Measurements from ENCODE around the gene ADK.
A peak's percentile ranks its signal among the peaks of the same experiment; 100 is the strongest.
"Not testable (repeated sequence)": the region's sequence is repeated elsewhere in the genome, so short reads cannot be mapped to it uniquely, and the experiment has no call there.

The ADK gene

DNA sequence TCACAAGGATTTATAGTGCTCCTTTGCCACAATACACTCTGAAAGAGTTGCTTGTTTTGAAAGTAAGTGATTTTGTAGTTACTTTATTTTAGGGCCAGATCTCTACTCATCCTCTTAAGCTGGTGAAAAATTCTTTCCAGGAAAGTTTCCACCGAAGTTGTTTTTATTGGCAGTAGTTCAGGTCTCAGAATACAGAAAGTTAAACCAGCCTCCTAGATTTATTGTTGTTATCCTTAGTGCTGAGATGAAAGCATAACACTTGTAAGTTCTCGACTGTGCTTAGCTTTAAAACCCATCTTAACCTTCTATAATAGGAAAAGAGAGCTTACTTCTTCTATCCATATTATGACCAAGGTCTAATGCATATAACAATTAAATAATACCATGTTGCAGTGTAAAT, 5.9 kb upstream of the ADK start:
- DNase-seq (ENCODE audit: low read depth): peak; percentile 90

DNA sequence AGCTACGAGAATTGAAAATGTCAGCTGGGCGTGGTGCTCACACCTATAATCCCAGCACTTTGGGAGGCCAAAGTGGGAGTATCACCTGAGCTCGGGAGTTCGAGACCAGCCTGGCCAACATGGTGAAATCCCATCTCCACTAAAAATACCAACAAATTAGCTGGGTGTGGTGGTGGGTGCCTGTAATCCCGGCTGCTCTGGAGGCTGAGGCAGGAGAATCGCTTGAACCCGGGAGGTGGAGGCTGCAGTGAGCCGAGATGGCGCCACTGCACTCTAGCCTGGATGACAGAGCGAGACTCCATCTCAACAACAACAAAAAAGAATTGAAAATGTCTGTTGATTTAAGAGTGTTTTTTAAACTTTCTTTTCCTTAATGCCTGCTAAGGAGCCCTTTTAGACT, 4.0 kb upstream of the ADK start:
- DNase-seq (ENCODE audit: low read depth): not testable (repeated sequence)

GRCh38 chr10:74150204-74150989, 624 bp upstream of the ADK start, which contains the start of gene AP3M1:
AP3M1 (minus strand) TSS chr10:74150828; CDS start chr10:74138379, 12,449 bp downstream.
- no peak for DNase-seq (ENCODE audit: low read depth)

GRCh38 chr10:74151879-74152722, 1.1 kb downstream of the ADK start:
- no peak for DNase-seq (ENCODE audit: low read depth)

DNA sequence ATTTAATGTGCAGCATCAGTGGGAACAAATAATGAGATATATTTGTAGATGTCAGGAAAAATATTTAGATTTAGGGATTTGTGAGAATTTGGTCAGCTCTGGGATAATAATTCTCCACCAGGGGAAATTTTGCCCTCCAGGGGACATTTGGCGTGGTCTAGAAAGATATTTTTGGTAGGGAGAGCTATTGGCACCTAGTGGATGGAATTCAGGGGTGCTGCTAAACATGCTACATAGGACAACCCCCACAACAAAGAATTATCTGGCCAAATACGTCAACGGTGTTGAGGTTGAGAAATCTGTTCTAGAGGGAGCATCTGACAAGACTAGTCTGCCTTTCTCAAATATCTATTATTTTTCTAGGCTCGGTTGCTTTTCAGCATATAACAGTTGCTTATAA, 2.1 kb downstream of the ADK start:
- peak; percentile 70 for DNase-seq (ENCODE audit: low read depth)

GRCh38 chr10:74153676-74154075, 2.7 kb downstream of the ADK start:
- no peak for DNase-seq (ENCODE audit: low read depth)

DNA sequence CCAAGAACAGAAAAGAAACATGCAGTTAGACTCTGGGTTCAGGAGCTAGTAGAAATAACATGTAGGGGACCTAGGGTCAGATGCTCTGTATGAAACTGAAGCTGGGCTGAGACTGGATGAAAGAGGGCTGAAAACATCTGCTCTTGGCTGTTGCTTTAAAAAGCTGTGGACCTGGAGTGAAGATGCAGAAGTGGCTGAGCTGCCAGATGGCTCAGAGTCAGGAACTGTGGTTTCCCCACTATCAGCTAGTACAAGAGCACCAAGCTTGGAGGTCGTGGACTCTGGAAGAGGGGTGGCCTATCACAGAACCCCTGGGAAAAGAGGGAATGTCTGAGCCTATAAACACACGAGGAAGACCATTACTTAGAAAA, 5.9 kb downstream of the ADK start:
- DNase-seq (ENCODE audit: low read depth): peak; percentile 22

GRCh38 chr10:74160013-74160412, 9.0 kb downstream of the ADK start:
- DNase-seq (ENCODE audit: low read depth): no peak

- DNase-seq (ENCODE audit: low read depth): peak; percentile 22
Measured at GRCh38 chr10:74163319-74164068, 12.5 kb downstream of the ADK start.

DNA sequence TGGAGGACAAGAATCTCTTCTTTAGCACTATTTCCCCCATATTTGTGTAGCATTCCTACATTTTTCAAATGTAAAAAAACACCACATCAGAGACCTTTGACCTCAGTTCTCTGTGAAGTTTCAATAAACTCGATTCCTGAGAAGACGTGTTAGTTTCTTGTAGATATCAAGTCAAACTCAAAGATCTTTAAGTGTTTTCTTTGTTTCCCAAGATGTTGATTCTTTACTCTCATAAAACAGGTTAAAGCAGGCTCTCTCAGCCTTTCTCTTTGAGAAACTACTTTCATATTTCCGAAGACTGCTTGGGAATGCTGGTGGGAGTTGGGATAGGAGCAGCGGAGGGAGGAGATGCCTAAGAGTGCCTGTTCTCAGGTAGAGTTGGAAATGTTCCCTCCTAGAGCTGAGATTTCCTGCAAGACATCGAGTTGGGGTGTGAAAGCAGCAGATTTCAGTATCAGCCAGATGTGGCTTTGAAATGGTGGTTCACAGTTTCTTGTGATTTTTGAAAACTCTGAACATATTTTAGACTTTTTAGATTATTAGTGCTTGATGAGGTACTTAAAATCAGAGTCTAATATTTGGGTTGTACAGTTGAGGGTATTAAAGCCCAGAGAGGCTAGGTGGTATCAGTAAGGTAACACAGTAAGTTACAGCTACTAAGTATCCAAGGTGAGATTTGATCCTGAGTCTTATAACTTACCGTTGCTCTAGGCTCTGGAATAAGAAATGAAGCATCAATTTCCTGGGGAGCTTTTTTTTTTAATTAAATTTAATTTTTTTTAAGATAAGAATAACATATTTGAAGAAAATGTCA, 13.9 kb downstream of the ADK start:
- DNase-seq (ENCODE audit: low read depth): peak; percentile 71

DNA sequence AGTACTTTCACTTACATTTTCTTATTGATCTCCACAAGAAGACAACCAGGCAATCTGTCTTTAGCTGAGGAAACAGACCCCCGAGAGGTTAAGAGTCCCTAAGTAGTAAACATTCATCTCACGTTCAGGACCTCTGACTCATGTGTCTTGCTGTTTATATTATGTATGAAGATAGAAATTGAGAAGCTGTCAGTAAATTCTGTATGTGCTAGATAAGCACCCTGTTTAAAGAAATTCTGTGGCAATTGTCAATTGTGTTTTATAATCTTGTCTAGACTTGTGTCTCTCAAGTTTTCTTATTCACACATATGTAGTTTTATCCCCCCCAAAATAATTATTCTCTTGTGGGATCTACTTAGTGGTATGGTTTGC, 14.5 kb downstream of the ADK start:
- peak; percentile 45 for DNase-seq (ENCODE audit: low read depth)

GRCh38 chr10:74167443-74167842, 16.4 kb downstream of the ADK start:
- DNase-seq (ENCODE audit: low read depth): no peak

DNA sequence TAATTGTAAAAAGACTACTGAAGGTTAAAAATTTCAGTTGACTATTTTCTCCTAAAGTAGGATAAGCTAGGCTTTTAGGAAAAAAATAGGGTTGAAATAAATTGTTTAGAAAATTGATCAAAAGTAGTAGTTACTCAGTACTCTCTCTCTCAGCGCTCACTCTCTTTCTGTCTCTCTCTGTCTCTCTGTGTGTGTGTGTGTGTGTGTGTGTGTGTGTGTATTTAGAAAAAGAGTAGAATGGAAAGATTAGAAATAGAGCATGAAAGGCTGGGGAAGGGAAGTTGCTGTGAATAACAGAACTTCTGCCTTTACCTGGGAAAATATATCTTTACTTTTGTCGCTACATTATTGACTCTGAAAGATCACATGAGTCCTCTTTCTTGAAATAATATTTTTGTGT, 20.6 kb downstream of the ADK start:
- no peak for DNase-seq (ENCODE audit: low read depth)

DNA sequence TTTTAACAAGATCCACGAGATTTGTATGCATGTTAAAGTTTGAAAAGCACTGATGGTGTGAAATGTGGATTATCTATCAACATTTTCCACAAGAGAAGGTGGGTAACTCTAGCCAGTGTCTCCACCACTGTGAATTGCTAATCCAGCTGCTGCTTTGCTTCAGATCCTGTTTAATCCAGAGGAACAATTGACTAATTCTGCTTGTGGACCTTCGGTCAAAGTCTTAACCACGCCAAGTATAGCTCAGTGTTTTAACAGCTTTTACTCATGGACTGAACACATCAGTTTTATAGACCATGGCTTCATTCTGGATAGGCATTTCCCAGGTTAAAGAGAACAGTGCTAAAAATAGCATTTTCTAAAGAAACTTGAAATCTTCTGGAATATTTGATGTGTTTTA, 23.5 kb downstream of the ADK start:
- DNase-seq (ENCODE audit: low read depth): peak; percentile 22

GRCh38 chr10:74175510-74176379, 24.7 kb downstream of the ADK start:
- DNase-seq (ENCODE audit: low read depth): no peak

DNA sequence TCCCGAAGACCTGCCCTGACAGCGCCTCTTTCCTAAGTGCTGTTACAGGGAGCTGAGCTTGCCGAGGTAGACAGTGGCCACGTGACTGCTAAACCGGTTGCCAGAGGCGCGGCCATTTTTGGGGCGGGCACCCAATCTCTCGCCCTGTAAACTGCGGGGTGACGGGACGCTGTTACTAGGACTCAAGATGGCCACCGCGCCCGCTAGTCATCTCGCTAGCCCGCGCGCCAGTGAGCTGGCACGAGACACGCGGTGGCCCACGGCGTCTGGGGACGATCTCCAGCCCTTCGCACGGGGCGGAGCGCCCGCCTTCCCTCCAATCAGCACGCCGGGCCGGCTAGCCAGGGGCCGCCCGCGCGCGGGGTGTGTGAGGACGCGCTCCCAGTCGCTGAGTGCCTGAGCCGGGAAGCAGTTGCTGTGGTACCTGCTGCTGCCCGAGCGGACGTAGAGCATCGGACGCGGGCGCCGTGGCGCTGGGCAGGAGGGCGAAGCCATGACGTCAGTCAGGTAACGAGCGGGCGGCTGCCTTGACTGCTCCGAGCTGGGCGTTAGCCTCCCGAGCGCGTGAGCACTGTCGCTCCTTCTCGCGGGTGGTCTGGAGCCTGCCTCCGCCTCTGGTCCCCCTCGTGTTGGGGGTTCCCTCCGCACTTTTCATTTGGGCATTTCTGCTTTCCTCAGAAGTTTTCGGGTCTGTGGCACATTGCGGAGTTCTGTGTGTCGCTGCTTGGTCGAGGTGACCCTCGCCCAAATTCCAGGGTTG, 25.5 kb downstream of the ADK start:
- peak; percentile 98 for DNase-seq (ENCODE audit: low read depth)

DNA sequence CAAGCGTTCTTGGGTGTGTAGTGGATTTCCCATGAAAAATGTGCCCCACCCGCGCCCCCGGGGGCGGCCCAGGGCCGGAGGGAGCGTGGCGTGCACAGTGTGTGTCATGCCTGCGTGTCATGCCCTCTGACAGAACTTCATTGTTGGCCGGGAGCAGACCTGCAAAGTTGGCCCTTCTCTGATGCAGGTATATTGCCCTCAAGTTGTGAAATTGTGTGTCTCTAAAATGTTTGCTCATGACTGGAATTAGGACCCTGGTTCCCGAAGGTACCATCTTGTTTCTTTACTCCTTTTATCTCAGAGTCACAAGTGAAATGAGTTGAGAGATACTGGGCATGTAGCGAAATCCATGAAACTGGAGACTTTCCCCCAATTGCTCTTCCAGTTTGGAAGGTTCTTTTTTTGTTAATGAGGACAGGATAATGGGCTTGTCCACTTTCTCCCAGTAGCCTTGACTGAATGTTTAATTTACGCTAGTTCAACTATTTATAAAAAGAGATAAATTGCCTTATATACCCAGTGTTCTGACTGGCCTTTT, 26.2 kb downstream of the ADK start:
- peak; percentile 50 for DNase-seq (ENCODE audit: low read depth)

DNA sequence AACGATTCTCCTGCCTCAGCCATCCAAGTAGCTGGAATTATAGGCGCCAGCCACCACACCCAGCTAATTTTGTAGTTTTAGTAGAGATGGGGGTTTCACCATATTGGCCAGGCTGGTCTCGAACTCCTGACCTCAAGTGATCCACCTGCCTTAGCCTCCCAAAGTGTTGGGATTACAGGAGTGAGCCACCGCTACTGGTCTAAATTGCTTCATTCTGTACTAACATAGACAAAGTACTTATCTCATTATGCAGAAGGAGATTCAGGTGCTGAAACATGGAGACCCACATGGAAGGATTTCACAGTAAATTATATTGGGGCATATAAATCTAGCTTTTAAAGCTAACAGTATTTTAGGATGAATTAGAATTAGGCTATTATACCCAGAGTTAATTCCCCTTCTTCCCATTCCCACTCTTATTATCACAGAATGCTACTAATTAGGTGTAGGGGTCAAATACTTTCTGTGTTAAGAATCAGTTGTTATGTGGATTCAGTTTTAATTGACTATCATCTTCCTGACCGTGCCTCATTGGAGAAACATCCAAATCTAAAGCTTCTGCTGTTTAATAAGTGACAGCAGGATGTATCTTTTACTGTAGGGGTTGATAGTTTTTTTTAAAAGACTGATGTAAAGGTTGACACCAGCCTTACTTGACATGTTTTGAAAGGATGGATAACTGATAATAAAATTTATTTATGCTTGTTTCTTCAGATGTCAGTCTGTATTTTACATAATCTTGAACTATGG, 27.2 kb downstream of the ADK start:
- DNase-seq (ENCODE audit: low read depth): peak; percentile 6

Data from EH (cell line).